ENCODE measurements around the gene SYCP2L. TPM values are rescaled to one million over a fixed set of nuclear protein-coding genes. Genes with fewer than 3 reads are reported as not detected.
"Not testable (repeated sequence)": the region's sequence is repeated elsewhere in the genome, so short reads cannot be mapped to it uniquely, and the experiment has no call there.

SYCP2L gene
- total RNA-seq, 2 experiments from 2014 or later = not detected

DNA sequence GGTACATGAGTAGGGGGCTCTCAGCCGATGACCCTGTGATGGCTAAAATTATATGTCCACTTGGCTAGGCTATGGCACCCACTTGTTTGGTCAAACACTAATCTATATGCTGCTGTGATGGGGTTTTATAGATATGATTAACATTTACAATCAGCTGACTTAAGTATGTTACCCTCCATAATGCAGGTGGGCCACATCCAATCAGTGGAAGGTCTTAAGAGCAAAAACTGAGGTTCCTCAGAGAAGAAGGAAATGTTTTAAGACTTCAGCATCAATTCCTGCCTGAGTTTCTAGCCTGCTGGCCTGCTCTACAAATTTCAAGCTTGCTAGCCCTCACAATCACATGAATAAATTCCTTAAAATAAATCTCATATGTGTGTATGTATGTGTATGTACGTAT lies 29.6 kb upstream of the SYCP2L start:
- Mint-ChIP-seq H3K27me3 (ENCODE audit: low read depth) (peaks cover 13% of the 10 kb centered on the region), H3K9me3 (peaks cover 15% of the 10 kb centered on the region), H3K4me1 (ENCODE audit: low read depth) (no peaks in the 10 kb centered on the region), H3K27ac (no peak overlapping the region), H3K4me3 (no peak overlapping the region), H3K36me3 (ENCODE audit: low read depth) (peaks cover 2% of the 10 kb centered on the region)
- CTCF ChIA-PET = interaction anchor here (0.8 to 1.1 kb wide), 2 partner anchors 8 to 379 kb away, joined by 3 read pairs; no protein-coding TSS in a partner anchor
- no peak for DNase-seq
- intact Hi-C loops (cut with micrococcal nuclease) = no loop called here

DNA sequence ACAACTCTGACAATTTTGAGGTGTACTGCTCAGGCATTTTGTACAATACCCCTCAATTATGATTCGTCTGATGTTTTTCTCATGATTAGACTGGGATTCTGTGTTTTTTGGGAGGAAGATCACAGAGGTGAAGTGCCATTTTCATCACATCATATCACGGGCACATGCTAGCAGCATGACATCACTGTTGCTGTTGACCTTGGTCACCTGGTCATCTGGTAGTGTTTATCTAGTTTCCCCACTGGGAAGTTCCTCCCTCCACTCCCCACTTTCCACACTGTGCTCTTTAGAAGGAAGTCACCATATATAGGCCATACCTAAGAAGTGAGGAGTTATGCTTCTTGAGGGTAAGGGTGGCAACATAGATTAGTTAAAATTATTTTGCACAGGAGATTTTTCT lies 25.8 kb upstream of the SYCP2L start:
- Mint-ChIP-seq H3K4me3 (no peak overlapping the region), H3K4me1 (ENCODE audit: low read depth) (no peaks in the 10 kb centered on the region), H3K9me3 (no peaks in the 10 kb centered on the region), H3K36me3 (ENCODE audit: low read depth) (no peaks in the 10 kb centered on the region), H3K27me3 (ENCODE audit: low read depth) (peaks cover 4% of the 10 kb centered on the region), H3K27ac (no peak overlapping the region)
- CTCF ChIA-PET = no interaction called here
- no peak for DNase-seq
- intact Hi-C loops (cut with micrococcal nuclease) = no loop called here

DNA sequence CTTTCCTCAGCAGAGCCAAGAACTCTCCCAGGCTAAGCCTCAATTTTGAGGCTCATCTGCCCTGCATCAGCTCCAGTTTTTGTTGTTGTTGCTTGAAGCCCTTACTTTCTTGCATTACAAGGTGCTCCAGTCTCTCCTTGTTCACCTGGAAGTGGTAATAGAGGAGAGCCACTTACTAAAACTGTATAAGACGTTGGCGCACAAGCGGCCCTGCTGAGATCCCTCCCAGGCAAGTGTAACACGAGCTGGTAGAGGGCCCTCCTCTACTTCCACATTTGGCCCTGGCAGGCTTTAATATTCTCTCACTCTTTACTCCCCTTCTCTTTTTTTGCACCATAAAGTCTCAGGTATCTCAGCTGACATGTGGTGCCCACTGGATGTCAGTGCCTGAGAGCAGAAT lies 24.5 kb upstream of the SYCP2L start:
- H3K36me3 Mint-ChIP-seq (ENCODE audit: low read depth) = no peaks in the 10 kb centered on the region
- no peak for DNase-seq
- H3K9me3 Mint-ChIP-seq = no peaks in the 10 kb centered on the region
- no peaks in the 10 kb centered on the region for H3K4me1 Mint-ChIP-seq (ENCODE audit: low read depth)
- CTCF ChIA-PET = no interaction called here
- intact Hi-C loops (cut with micrococcal nuclease) = no loop called here
- H3K27me3 Mint-ChIP-seq (ENCODE audit: low read depth) = no peaks in the 10 kb centered on the region
- H3K4me3 Mint-ChIP-seq = no peak overlapping the region
- H3K27ac Mint-ChIP-seq = no peak overlapping the region

DNA sequence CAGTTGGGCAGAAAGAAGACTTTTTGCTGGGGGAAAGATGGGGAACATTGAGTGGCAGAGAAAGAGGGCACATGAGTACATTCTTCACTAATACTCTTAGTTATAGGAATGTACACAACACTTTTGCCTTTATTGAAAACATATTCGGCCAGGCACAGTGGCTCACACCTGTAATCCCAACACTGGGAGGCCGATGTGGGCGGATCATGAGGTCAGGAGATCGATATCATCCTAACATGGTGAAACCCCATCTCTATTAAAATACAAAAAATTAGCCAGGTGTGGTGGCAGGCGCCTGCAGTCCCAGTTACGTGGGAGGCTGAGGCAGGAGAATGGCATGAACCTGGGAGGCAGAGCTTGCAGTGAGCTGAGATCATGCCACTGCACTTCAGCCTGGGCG lies 23.8 kb upstream of the SYCP2L start:
- H3K27me3 Mint-ChIP-seq (ENCODE audit: low read depth); H3K9me3 Mint-ChIP-seq; DNase-seq; H3K27ac Mint-ChIP-seq; CTCF ChIA-PET; H3K4me1 Mint-ChIP-seq (ENCODE audit: low read depth); H3K4me3 Mint-ChIP-seq; intact Hi-C loops (cut with micrococcal nuclease); H3K36me3 Mint-ChIP-seq (ENCODE audit: low read depth): not testable (repeated sequence)

- H3K4me1 Mint-ChIP-seq (ENCODE audit: low read depth); H3K9me3 Mint-ChIP-seq; H3K27ac Mint-ChIP-seq; H3K27me3 Mint-ChIP-seq (ENCODE audit: low read depth); DNase-seq; intact Hi-C loops (cut with micrococcal nuclease); H3K36me3 Mint-ChIP-seq (ENCODE audit: low read depth); H3K4me3 Mint-ChIP-seq: not testable (repeated sequence)
- CTCF ChIA-PET = interaction anchor here (0.7 kb wide), 1 partner anchor 220 kb away, joined by 3 read pairs; no protein-coding TSS in a partner anchor
These were observed 20.1 kb upstream of the SYCP2L start for GRCh38 chr6:10866709-10867108.

DNA sequence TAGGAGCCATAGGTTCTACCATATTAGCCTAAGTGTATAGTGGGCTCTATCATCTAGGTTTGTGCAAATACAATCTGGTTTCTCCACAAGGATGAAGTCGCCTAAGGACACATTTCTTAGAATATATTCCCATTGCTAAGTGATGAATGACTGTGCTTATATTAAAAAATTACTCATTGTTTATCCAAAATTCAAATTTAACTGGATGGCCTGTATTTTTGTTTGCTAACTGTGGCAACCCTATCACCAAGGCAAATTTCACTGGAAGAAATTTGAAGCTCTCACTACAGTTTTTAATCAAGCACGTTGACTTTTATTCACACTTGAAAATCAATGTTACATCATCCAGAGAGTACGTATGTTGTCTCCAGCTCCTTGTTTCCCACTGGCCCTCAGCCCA lies 18.9 kb upstream of the SYCP2L start:
- Mint-ChIP-seq H3K27me3 (ENCODE audit: low read depth) (no peaks in the 10 kb centered on the region), H3K36me3 (ENCODE audit: low read depth) (no peaks in the 10 kb centered on the region), H3K4me1 (ENCODE audit: low read depth) (no peaks in the 10 kb centered on the region), H3K4me3 (no peak overlapping the region), H3K27ac (no peak overlapping the region), H3K9me3 (no peaks in the 10 kb centered on the region)
- CTCF ChIA-PET = interaction anchor here (0.6 kb wide), 1 partner anchor 760 kb away, joined by 3 read pairs; no protein-coding TSS in a partner anchor
- no peak for DNase-seq
- intact Hi-C loops (cut with micrococcal nuclease) = no loop called here

GRCh38 chr6:10873374-10873773 lies 13.5 kb upstream of the SYCP2L start:
- Mint-ChIP-seq H3K4me3 (no peak overlapping the region), H3K9me3 (no peaks in the 10 kb centered on the region), H3K27me3 (ENCODE audit: low read depth) (no peaks in the 10 kb centered on the region), H3K4me1 (ENCODE audit: low read depth) (no peaks in the 10 kb centered on the region), H3K36me3 (ENCODE audit: low read depth) (no peaks in the 10 kb centered on the region), H3K27ac (no peak overlapping the region)
- intact Hi-C loops (cut with micrococcal nuclease) = no loop called here
- CTCF ChIA-PET = interaction anchor here (0.6 kb wide), 1 partner anchor 29 kb away, joined by 3 read pairs; no protein-coding TSS in a partner anchor
- no peak for DNase-seq

DNA sequence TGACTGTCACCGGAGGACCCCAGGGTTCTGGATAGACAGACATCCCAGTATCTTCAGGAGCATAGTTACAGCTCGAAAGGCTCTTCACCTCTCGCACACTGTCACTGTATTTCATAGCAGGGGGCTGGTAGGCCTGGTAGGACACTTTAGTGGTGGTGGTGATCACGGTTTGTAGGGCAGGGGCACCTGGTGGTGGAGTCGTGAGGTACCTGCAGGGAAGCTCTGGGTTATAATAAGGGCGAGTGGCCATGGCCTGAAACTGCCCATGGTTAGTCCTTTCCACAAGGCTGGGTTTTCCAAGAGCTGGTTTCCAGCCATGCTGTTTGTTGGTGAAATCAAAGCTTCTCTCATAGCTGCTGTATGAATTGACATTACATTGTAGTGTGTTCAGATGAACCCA lies 12.6 kb upstream of the SYCP2L start:
- Mint-ChIP-seq H3K27me3 (ENCODE audit: low read depth) (peaks cover under 1% of the 10 kb centered on the region), H3K9me3 (no peaks in the 10 kb centered on the region), H3K4me1 (ENCODE audit: low read depth) (no peaks in the 10 kb centered on the region), H3K36me3 (ENCODE audit: low read depth) (no peaks in the 10 kb centered on the region), H3K27ac (no peak overlapping the region), H3K4me3 (no peak overlapping the region)
- intact Hi-C loops (cut with micrococcal nuclease) = no loop called here
- CTCF ChIA-PET = no interaction called here
- no peak for DNase-seq

DNA sequence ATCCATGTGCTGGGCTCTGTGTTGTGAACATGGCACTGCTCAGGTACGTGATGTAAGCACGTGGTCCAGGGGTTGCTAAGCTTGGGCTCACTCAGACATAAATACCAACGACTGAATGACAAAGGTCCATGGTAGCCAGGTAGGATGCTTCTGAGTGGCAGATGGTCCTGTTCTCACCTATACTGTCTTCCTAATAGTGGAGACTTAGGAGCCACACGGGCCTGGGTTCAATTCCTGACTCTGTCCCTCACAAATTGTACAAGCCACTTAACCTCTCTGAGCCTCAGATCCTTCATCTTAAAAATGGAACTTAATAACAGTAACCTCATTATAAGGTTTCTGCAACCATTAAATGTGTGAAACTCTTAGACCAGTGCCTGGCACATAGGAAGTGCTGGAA lies 11.8 kb upstream of the SYCP2L start:
- Mint-ChIP-seq H3K9me3 (no peaks in the 10 kb centered on the region), H3K4me3 (no peak overlapping the region), H3K27me3 (ENCODE audit: low read depth) (peaks cover 8% of the 10 kb centered on the region), H3K36me3 (ENCODE audit: low read depth) (no peaks in the 10 kb centered on the region), H3K4me1 (ENCODE audit: low read depth) (no peaks in the 10 kb centered on the region), H3K27ac (no peak overlapping the region)
- CTCF ChIA-PET = no interaction called here
- no peak for DNase-seq
- intact Hi-C loops (cut with micrococcal nuclease) = no loop called here

GRCh38 chr6:10877012-10877411 lies 9.8 kb upstream of the SYCP2L start:
- peaks cover 3% of the 10 kb centered on the region for H3K4me1 Mint-ChIP-seq (ENCODE audit: low read depth)
- CTCF ChIA-PET = no interaction called here
- peaks cover 25% of the 10 kb centered on the region for H3K27me3 Mint-ChIP-seq (ENCODE audit: low read depth)
- H3K36me3 Mint-ChIP-seq (ENCODE audit: low read depth) = no peaks in the 10 kb centered on the region
- no peak for DNase-seq
- no peaks in the 10 kb centered on the region for H3K9me3 Mint-ChIP-seq
- H3K27ac Mint-ChIP-seq = no peak overlapping the region
- H3K4me3 Mint-ChIP-seq = no peak overlapping the region
- intact Hi-C loops (cut with micrococcal nuclease) = no loop called here

GRCh38 chr6:10877871-10878270 lies 9.0 kb upstream of the SYCP2L start:
- Mint-ChIP-seq H3K9me3 (no peaks in the 10 kb centered on the region), H3K4me3 (no peak overlapping the region), H3K27me3 (ENCODE audit: low read depth) (peaks cover 33% of the 10 kb centered on the region), H3K4me1 (ENCODE audit: low read depth) (peaks cover 9% of the 10 kb centered on the region), H3K36me3 (ENCODE audit: low read depth) (no peaks in the 10 kb centered on the region), H3K27ac (no peak overlapping the region)
- DNase-seq = no peak
- CTCF ChIA-PET = no interaction called here
- intact Hi-C loops (cut with micrococcal nuclease) = no loop called here

GRCh38 chr6:10880366-10880765 lies 6.5 kb upstream of the SYCP2L start:
- H3K27me3 Mint-ChIP-seq (ENCODE audit: low read depth) = peaks cover 50% of the 10 kb centered on the region
- intact Hi-C loops (cut with micrococcal nuclease) = no loop called here

GRCh38 chr6:10882253-10882630 lies 4.6 kb upstream of the SYCP2L start:
- H3K4me3 Mint-ChIP-seq; DNase-seq; H3K27ac Mint-ChIP-seq; intact Hi-C loops (cut with micrococcal nuclease); H3K9me3 Mint-ChIP-seq; H3K36me3 Mint-ChIP-seq (ENCODE audit: low read depth): not testable (repeated sequence)
- CTCF ChIA-PET = interaction anchor here (0.5 kb wide), 1 partner anchor 891 kb away, joined by 3 read pairs; no protein-coding TSS in a partner anchor
- H3K4me1 Mint-ChIP-seq (ENCODE audit: low read depth) = peaks cover 14% of the 10 kb centered on the region
- peaks cover 64% of the 10 kb centered on the region for H3K27me3 Mint-ChIP-seq (ENCODE audit: low read depth)

More at GRCh38 chr6:10880366-10880765, 6.5 kb upstream of the SYCP2L start:
- Mint-ChIP-seq H3K4me3 (no peak overlapping the region), H3K4me1 (ENCODE audit: low read depth) (peaks cover 11% of the 10 kb centered on the region), H3K9me3 (no peaks in the 10 kb centered on the region), H3K27ac (no peak overlapping the region), H3K36me3 (ENCODE audit: low read depth) (no peaks in the 10 kb centered on the region)
- CTCF ChIA-PET = interaction anchor here (0.6 kb wide), 1 partner anchor 8 kb away, joined by 3 read pairs; no protein-coding TSS in a partner anchor
- no peak for DNase-seq
